Liver (tissue), 3 donors: ENCODE data around the gene ZNF827.

Experiments used
- EGR1 ChIP-seq, 2 donors: IDR thresholded peaks; 2 replicates each; pipeline ENCODE4 v1.6.1; 2016 to 2018; ENCODE audit warnings: antibody characterized with exemption in 2 of 2, low read depth in 2 of 2
- FOXA1 ChIP-seq: IDR thresholded peaks from 2 replicates; pipeline ENCODE4 v1.6.1; 2016; ENCODE audit warnings: antibody characterized with exemption
- FOXA2 ChIP-seq: IDR thresholded peaks from 2 replicates; pipeline ENCODE4 v1.6.1; 2016; ENCODE audit warnings: antibody characterized with exemption
- GABPA ChIP-seq, 2 donors: IDR thresholded peaks in 1 of 2; conservative IDR thresholded peaks in 1 of 2; 2 replicates each; pipeline ENCODE4 v1.6.1; 2016; ENCODE audit warnings: antibody characterized with exemption in 2 of 2, mild to moderate bottlenecking in 1 of 2, moderate library complexity in 1 of 2
- HNF4G ChIP-seq: IDR thresholded peaks from 2 replicates; pipeline ENCODE4 v1.6.1; 2016; ENCODE audit warnings: antibody characterized with exemption
- JUND ChIP-seq, 2 donors: IDR thresholded peaks; 2 replicates each; pipeline ENCODE4 v1.6.1; 2016; ENCODE audit warnings: antibody characterized with exemption in 2 of 2
- NR2F2 ChIP-seq: IDR thresholded peaks from 2 replicates; pipeline ENCODE4 v1.6.1; 2016; ENCODE audit warnings: antibody characterized with exemption
- RAD21 ChIP-seq, 2 donors: IDR thresholded peaks; 2 replicates each; pipeline ENCODE4 v1.6.1; 2016; ENCODE audit warnings: antibody characterized with exemption in 2 of 2, mild to moderate bottlenecking in 2 of 2
- RXRA ChIP-seq, 2 donors: IDR thresholded peaks; 2 replicates each; pipeline ENCODE4 v1.6.1; 2017 to 2018; ENCODE audit warnings: antibody characterized with exemption in 2 of 2, mild to moderate bottlenecking in 1 of 2
- SP1 ChIP-seq: IDR thresholded peaks from 2 replicates; pipeline ENCODE4 v1.6.1; 2018; ENCODE audit warnings: antibody characterized with exemption, mild to moderate bottlenecking
- YY1 ChIP-seq: IDR thresholded peaks from 2 replicates; pipeline ENCODE4 v1.6.1; 2016; ENCODE audit warnings: antibody characterized with exemption, mild to moderate bottlenecking
- TF ChIP-seq, protein P1 (sequence below): fragments of 150-350 bp; IDR thresholded peaks from 2 replicates; pipeline ENCODE4 v1.5.1; 2017; ENCODE audit warnings: improper control_type of control experiment, low read depth, low read length; ENCODE audit not compliant: missing input control
- TF ChIP-seq, protein P2 (sequence below): IDR thresholded peaks from 2 replicates; pipeline ENCODE4 v1.6.1; 2016; ENCODE audit warnings: antibody characterized with exemption
- TF ChIP-seq, protein P3 (sequence below): IDR thresholded peaks from 2 replicates; pipeline ENCODE4 v1.6.1; 2016; ENCODE audit warnings: antibody characterized with exemption, mild to moderate bottlenecking
- donor health status: healthy.
- donor health status: healthy.

DNA sequence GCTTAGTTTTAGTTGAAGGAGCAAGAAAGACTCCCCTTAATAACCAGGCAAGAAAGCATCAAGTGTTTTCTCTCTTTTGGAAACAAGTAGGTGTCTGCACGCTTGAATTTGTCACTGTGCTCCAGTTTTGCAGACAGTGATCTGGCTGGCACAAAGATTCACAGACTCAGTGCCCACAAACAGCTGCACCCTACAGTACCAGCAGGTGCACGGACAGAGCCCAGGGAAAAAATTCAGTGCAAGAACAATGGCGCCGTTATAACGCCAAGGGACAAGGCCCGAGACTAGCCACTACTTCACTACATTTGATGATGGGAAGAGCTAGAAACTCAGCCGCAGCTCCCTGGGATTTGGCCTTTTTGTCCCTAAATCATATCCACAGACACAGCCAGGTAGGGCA lies 56.0 kb downstream of the ZNF827 start:
- TF ChIP-seq, protein P1, sequence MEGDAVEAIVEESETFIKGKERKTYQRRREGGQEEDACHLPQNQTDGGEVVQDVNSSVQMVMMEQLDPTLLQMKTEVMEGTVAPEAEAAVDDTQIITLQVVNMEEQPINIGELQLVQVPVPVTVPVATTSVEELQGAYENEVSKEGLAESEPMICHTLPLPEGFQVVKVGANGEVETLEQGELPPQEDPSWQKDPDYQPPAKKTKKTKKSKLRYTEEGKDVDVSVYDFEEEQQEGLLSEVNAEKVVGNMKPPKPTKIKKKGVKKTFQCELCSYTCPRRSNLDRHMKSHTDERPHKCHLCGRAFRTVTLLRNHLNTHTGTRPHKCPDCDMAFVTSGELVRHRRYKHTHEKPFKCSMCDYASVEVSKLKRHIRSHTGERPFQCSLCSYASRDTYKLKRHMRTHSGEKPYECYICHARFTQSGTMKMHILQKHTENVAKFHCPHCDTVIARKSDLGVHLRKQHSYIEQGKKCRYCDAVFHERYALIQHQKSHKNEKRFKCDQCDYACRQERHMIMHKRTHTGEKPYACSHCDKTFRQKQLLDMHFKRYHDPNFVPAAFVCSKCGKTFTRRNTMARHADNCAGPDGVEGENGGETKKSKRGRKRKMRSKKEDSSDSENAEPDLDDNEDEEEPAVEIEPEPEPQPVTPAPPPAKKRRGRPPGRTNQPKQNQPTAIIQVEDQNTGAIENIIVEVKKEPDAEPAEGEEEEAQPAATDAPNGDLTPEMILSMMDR, result no peak
- TF ChIP-seq RXRA (IDR thresholded peaks at IDR 0.05) (no peak), RAD21 (IDR thresholded peaks at IDR 0.05) (no peak), EGR1 (IDR thresholded peaks at IDR 0.05; ENCODE audit: low read depth in 2 of 2) (no peak), SP1 (no peak), JUND (IDR thresholded peaks at IDR 0.05) (no peak), GABPA (IDR thresholded peaks at IDR 0.05 in 1 of 2, conservative IDR thresholded peaks at IDR 0.05 in 1 of 2) (no peak), HNF4G (no peak), NR2F2 (no peak), FOXA2 (no peak), FOXA1 (no peak), YY1 (no peak)
- TF ChIP-seq, protein P2, sequence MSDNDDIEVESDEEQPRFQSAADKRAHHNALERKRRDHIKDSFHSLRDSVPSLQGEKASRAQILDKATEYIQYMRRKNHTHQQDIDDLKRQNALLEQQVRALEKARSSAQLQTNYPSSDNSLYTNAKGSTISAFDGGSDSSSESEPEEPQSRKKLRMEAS, result no peak
- TF ChIP-seq, protein P3, sequence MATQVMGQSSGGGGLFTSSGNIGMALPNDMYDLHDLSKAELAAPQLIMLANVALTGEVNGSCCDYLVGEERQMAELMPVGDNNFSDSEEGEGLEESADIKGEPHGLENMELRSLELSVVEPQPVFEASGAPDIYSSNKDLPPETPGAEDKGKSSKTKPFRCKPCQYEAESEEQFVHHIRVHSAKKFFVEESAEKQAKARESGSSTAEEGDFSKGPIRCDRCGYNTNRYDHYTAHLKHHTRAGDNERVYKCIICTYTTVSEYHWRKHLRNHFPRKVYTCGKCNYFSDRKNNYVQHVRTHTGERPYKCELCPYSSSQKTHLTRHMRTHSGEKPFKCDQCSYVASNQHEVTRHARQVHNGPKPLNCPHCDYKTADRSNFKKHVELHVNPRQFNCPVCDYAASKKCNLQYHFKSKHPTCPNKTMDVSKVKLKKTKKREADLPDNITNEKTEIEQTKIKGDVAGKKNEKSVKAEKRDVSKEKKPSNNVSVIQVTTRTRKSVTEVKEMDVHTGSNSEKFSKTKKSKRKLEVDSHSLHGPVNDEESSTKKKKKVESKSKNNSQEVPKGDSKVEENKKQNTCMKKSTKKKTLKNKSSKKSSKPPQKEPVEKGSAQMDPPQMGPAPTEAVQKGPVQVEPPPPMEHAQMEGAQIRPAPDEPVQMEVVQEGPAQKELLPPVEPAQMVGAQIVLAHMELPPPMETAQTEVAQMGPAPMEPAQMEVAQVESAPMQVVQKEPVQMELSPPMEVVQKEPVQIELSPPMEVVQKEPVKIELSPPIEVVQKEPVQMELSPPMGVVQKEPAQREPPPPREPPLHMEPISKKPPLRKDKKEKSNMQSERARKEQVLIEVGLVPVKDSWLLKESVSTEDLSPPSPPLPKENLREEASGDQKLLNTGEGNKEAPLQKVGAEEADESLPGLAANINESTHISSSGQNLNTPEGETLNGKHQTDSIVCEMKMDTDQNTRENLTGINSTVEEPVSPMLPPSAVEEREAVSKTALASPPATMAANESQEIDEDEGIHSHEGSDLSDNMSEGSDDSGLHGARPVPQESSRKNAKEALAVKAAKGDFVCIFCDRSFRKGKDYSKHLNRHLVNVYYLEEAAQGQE, result no peak
